ENCODE data around the gene PEAK3. TPM values are rescaled to one million over a fixed set of nuclear protein-coding genes. Genes with fewer than 3 reads are reported as not detected.

The PEAK3 gene
- total RNA-seq, 3 donors from 2014 or later = 1.8 TPM; not detected in 2

DNA sequence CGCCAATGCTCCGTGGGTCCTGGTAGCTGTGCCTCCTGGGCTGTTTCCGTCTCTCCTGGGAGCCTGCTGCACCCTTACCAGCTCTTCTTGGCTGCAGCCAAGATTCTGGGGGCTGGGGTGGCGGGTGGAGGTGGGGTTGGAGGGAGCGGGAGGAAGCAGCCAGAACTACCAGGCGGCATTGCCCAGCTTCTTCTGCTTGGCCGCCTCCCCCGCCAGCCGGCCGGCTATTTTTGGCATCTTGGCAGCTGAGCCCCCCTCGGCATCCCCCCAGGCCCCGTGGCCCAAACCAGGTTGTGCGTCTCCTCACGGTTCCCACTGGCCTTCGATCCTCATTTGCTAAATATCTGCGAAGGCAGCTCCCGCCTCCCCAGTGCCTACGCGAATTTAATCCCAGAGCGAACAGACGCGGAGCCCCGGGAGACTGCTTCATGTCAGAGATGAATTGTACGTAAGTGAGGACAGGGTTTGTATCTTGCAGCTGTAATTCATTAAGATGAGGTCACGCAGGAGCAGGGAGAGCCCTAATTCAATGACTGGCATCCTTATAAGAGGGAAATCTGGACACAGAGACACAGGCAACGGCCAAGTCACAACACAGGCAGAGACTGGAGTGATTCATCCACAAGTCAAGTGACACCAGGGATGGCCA, 12.8 kb upstream of the PEAK3 start:
- no peak for DNase-seq (ENCODE audit: low spot score in 2 of 2)
- Histone ChIP-seq H3K4me1 (peaks cover 8 to 17% of the 10 kb centered on the region in 2 donors), H3K36me3 (no peaks in the 10 kb centered on the region), H3K27ac (no peak overlapping the region), H3K27me3 (peaks cover 12 to 26% of the 10 kb centered on the region in 2 donors), H3K4me3 (peak overlapping the region in 2 of 3 donors; percentile 17 to 40), H3K9me3 (no peaks in the 10 kb centered on the region)
- intact Hi-C loops (cut with DNase I; ENCODE audit: low total_unique reads) = no loop called here
- TF ChIP-seq POLR2A (IDR thresholded peaks at IDR 0.05) = no peak
- TF ChIP-seq POLR2AphosphoS5 (IDR thresholded peaks at IDR 0.05) = peak in 1 of 3 donors; percentile 19

DNA sequence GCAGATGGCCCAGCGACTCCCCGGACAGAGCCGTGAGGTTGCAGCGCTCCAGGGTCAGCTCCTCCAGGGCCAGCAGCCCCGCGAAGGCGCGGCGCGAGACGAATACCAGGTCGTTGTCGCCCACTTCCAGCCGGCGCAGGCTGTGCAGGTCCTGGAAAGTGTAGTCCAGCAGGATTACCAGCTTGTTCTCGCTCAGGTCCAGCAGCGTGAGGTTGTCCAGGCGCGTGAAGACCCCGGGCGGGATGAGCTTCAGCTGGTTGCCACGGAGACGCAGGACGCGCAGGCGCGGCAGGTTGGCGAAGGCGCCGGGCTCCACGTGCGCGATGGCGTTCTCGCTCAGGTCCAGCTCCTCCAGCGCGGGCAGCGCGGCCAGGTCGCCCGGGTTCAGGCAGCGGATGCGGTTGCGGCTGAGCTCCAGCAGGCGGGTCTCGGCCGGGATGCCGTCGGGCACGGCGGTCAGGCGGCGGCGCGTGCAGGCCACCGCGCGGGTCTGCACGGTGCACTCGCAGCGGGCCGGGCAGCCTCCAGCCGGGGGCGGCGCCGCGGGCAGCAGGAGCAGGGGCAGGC, 9.3 kb upstream of the PEAK3 start:
- H3K4me1 ChIP-seq = peaks cover 12 to 21% of the 10 kb centered on the region in 2 donors
- DNase-seq (ENCODE audit: low spot score in 2 of 2) = no peak
- no peaks in the 10 kb centered on the region for H3K36me3 ChIP-seq
- H3K4me3 ChIP-seq = peak overlapping the region; percentile 32 to 66 (median 45)
- no peak overlapping the region for H3K27ac ChIP-seq
- peaks cover 12 to 43% of the 10 kb centered on the region in 2 donors for H3K27me3 ChIP-seq
- no peaks in the 10 kb centered on the region for H3K9me3 ChIP-seq
- TF ChIP-seq POLR2AphosphoS5 (IDR thresholded peaks at IDR 0.05) (no peak), POLR2A (IDR thresholded peaks at IDR 0.05) (no peak)
- TF ChIP-seq, protein P1, sequence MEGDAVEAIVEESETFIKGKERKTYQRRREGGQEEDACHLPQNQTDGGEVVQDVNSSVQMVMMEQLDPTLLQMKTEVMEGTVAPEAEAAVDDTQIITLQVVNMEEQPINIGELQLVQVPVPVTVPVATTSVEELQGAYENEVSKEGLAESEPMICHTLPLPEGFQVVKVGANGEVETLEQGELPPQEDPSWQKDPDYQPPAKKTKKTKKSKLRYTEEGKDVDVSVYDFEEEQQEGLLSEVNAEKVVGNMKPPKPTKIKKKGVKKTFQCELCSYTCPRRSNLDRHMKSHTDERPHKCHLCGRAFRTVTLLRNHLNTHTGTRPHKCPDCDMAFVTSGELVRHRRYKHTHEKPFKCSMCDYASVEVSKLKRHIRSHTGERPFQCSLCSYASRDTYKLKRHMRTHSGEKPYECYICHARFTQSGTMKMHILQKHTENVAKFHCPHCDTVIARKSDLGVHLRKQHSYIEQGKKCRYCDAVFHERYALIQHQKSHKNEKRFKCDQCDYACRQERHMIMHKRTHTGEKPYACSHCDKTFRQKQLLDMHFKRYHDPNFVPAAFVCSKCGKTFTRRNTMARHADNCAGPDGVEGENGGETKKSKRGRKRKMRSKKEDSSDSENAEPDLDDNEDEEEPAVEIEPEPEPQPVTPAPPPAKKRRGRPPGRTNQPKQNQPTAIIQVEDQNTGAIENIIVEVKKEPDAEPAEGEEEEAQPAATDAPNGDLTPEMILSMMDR (IDR thresholded peaks at IDR 0.05) = no peak
- intact Hi-C loops (cut with DNase I; ENCODE audit: low total_unique reads) = no loop called here

DNA sequence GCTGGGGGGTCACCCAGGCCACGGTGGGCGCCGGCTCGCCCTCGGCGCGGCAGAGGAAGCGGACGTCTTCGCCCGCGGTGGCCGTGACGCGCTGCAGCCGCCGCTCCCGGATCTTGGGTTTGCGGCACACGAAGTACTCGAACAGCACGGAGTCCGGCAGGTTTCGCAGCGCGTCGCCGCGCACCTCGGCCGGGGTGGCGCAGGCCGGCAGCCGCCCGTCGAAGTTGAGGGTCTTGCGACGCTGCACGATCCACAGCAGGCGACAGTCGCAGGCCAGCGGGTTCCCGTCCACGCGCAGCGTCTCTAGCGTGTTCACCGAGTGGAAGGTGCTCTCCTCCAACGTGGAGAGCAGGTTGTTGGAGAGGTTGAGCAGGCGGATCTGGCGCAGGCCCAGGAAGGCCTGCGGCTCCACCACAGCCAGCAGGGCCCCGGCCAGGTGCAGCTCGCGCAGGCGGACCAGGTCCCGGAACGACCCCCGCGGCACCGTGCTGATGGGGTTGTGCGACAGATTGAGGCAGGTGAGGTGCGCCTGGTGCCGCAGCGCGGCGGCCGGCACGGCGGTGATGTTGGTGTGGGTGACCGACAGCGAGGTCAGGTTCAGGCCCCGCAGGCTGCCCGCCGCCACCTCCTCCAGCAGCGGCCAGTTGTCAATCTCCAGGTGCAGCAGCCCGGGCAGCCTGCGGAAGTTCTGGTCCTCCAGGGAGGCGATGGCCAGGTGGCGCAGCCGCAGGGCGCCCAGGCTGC, 8.6 kb upstream of the PEAK3 start:
- Histone ChIP-seq H3K27ac (peak overlapping the region in 1 of 2 donors; percentile 5), H3K27me3 (peaks cover 12 to 43% of the 10 kb centered on the region in 2 donors)

DNA sequence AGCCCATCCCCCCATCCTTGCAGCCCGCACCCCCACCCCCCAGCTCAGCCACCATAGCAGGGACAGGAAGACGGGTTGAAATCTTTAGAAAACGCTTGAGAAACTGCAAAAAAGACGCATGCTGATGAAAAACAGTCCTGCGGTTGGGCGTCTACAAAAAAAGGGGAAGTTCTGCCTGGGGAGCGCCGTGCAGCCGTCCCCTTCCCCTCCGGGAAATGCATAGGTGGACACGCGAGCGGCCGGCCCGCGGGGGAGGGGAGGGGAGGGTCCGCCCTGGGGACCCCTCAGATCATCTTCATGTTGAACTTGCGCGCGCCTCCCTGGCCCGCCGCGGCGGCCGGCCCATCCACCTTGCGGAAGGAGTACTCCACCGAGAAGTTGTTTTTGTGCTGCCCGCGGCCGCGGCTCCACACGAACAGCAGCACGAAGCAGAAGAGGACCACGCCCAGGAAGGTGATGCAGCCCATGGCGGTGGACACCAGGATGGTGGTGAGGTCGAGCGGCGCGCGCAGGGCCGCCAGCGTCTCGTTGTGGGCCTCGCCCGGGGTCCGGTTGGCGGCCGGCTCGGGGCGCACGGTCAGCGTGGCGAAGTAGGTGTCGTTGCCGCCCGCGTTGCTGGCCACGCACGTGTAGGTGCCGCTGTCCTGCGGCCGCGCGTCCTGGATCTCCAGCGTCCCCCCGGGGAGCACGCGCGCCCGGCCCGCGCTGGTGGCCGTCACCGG, 7.9 kb upstream of the PEAK3 start:
- Histone ChIP-seq H3K9me3 (no peaks in the 10 kb centered on the region), H3K27ac (peak overlapping the region in 1 of 2 donors; percentile 5), H3K4me3 (peak overlapping the region; percentile 32 to 66 (median 45)), H3K36me3 (no peaks in the 10 kb centered on the region), H3K4me1 (peaks cover 12 to 21% of the 10 kb centered on the region in 2 donors), H3K27me3 (peaks cover 12 to 43% of the 10 kb centered on the region in 2 donors)
- intact Hi-C loops (cut with DNase I; ENCODE audit: low total_unique reads) = no loop called here
- no peak for DNase-seq (ENCODE audit: low spot score in 2 of 2)
- TF ChIP-seq, protein P1 (IDR thresholded peaks at IDR 0.05) = no peak

More for the DNA sequence above, 8.6 kb upstream of the PEAK3 start:
- Histone ChIP-seq H3K4me3 (peak overlapping the region; percentile 32 to 66 (median 45)), H3K36me3 (no peaks in the 10 kb centered on the region), H3K9me3 (no peaks in the 10 kb centered on the region), H3K4me1 (peaks cover 12 to 21% of the 10 kb centered on the region in 2 donors)
- TF ChIP-seq POLR2A (IDR thresholded peaks at IDR 0.05) (no peak), POLR2AphosphoS5 (IDR thresholded peaks at IDR 0.05) (no peak)
- TF ChIP-seq, protein P1 (IDR thresholded peaks at IDR 0.05) = no peak
- DNase-seq (ENCODE audit: low spot score in 2 of 2) = no peak
- intact Hi-C loops (cut with DNase I; ENCODE audit: low total_unique reads) = no loop called here

Measured in breast epithelium (tissue), 4 donors.